ENCODE data around the gene FCN1. TPM values are rescaled to one million over a fixed set of nuclear protein-coding genes. Genes with fewer than 3 reads are reported as not detected.

The FCN1 gene
- total RNA-seq, 1 donor from 2014 or later, result not detected

- no peak for DNase-seq (ENCODE audit: extremely low spot score, unreplicated experiment)
- peaks cover 10% of the 10 kb centered on the region for H3K4me1 Mint-ChIP-seq (ENCODE audit: unreplicated experiment)
- peaks cover 25% of the 10 kb centered on the region for H3K27me3 Mint-ChIP-seq (ENCODE audit: unreplicated experiment)
- H3K36me3 Mint-ChIP-seq (ENCODE audit: unreplicated experiment), result no peaks in the 10 kb centered on the region
- no peak overlapping the region for H3K27ac Mint-ChIP-seq (ENCODE audit: unreplicated experiment)
- H3K9me3 Mint-ChIP-seq (ENCODE audit: unreplicated experiment), result no peaks in the 10 kb centered on the region
- no peak overlapping the region for H3K4me3 Mint-ChIP-seq (ENCODE audit: unreplicated experiment)
- no peak for TF ChIP-seq CTCF (IDR thresholded peaks at IDR 0.05)
Observed at GRCh38 chr9:134890155-134890495, 27.6 kb downstream of the FCN1 start.

GRCh38 chr9:134889386-134890154, 28.1 kb downstream of the FCN1 start:
- peaks cover 25% of the 10 kb centered on the region for H3K27me3 Mint-ChIP-seq (ENCODE audit: unreplicated experiment)
- no peaks in the 10 kb centered on the region for H3K36me3 Mint-ChIP-seq (ENCODE audit: unreplicated experiment)
- H3K27ac Mint-ChIP-seq (ENCODE audit: unreplicated experiment), result no peak overlapping the region
- no peaks in the 10 kb centered on the region for H3K9me3 Mint-ChIP-seq (ENCODE audit: unreplicated experiment)
- H3K4me3 Mint-ChIP-seq (ENCODE audit: unreplicated experiment), result no peak overlapping the region
- peak; percentile 73 for DNase-seq (ENCODE audit: extremely low spot score, unreplicated experiment)
- peaks cover 5% of the 10 kb centered on the region for H3K4me1 Mint-ChIP-seq (ENCODE audit: unreplicated experiment)
- TF ChIP-seq CTCF (IDR thresholded peaks at IDR 0.05), result no peak

GRCh38 chr9:134888603-134889190, 29.0 kb downstream of the FCN1 start:
- H3K9me3 Mint-ChIP-seq (ENCODE audit: unreplicated experiment), result no peaks in the 10 kb centered on the region
- peak; percentile 49 for DNase-seq (ENCODE audit: extremely low spot score, unreplicated experiment)
- H3K27me3 Mint-ChIP-seq (ENCODE audit: unreplicated experiment), result peaks cover 25% of the 10 kb centered on the region
- no peak overlapping the region for H3K4me3 Mint-ChIP-seq (ENCODE audit: unreplicated experiment)
- peaks cover 5% of the 10 kb centered on the region for H3K4me1 Mint-ChIP-seq (ENCODE audit: unreplicated experiment)
- no peaks in the 10 kb centered on the region for H3K36me3 Mint-ChIP-seq (ENCODE audit: unreplicated experiment)
- no peak overlapping the region for H3K27ac Mint-ChIP-seq (ENCODE audit: unreplicated experiment)
- no peak for TF ChIP-seq CTCF (IDR thresholded peaks at IDR 0.05)

GRCh38 chr9:134887686-134888602, 29.8 kb downstream of the FCN1 start:
- H3K4me1 Mint-ChIP-seq (ENCODE audit: unreplicated experiment), result peaks cover 5% of the 10 kb centered on the region
- H3K27me3 Mint-ChIP-seq (ENCODE audit: unreplicated experiment), result peaks cover 25% of the 10 kb centered on the region
- no peaks in the 10 kb centered on the region for H3K9me3 Mint-ChIP-seq (ENCODE audit: unreplicated experiment)
- no peak for TF ChIP-seq CTCF (IDR thresholded peaks at IDR 0.05)
- peak; percentile 82 for DNase-seq (ENCODE audit: extremely low spot score, unreplicated experiment)
- no peak overlapping the region for H3K27ac Mint-ChIP-seq (ENCODE audit: unreplicated experiment)
- H3K36me3 Mint-ChIP-seq (ENCODE audit: unreplicated experiment), result no peaks in the 10 kb centered on the region
- no peak overlapping the region for H3K4me3 Mint-ChIP-seq (ENCODE audit: unreplicated experiment)

GRCh38 chr9:134887219-134887618, 30.5 kb downstream of the FCN1 start:
- TF ChIP-seq CTCF (IDR thresholded peaks at IDR 0.05), result no peak
- peaks cover 4% of the 10 kb centered on the region for H3K4me1 Mint-ChIP-seq (ENCODE audit: unreplicated experiment)
- H3K36me3 Mint-ChIP-seq (ENCODE audit: unreplicated experiment), result no peaks in the 10 kb centered on the region

More at GRCh38 chr9:134887219-134887618, 30.5 kb downstream of the FCN1 start:
- H3K4me3 Mint-ChIP-seq (ENCODE audit: unreplicated experiment), result no peak overlapping the region
- H3K27me3 Mint-ChIP-seq (ENCODE audit: unreplicated experiment), result peaks cover 25% of the 10 kb centered on the region
- no peaks in the 10 kb centered on the region for H3K9me3 Mint-ChIP-seq (ENCODE audit: unreplicated experiment)
- peak; percentile 57 for DNase-seq (ENCODE audit: extremely low spot score, unreplicated experiment)
- H3K27ac Mint-ChIP-seq (ENCODE audit: unreplicated experiment), result no peak overlapping the region

Data from osteocyte (in vitro differentiated cells).